ENCODE measurements around the gene RNF180.
"Not testable (repeated sequence)": the region's sequence is repeated elsewhere in the genome, so short reads cannot be mapped to it uniquely, and the experiment has no call there.

The RNF180 gene

DNA sequence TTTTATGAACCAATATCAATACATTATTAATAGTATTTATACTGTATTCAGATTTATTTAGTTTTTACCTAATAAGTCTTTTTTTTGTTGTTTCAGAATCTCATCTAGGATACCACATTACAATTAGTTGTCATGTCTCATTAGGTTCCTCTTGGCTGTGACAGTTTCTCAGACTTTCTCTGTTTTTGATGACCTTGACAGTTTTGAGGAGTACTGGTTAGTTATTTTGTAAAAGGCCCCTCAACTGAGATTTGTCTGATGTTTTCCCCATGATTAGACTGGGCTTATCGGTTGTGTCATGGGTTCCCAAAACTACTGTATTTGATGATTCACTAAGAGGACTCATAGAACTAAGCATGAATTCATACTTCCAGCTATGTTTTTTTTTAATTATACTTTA lies 56.3 kb downstream of the RNF180 start:
- H3K27me3 ChIP-seq (ENCODE audit: insufficient read depth, low read length, poor library complexity), result no peaks in the 10 kb centered on the region
- peaks cover 6% of the 10 kb centered on the region for H3K9me3 ChIP-seq (ENCODE audit: insufficient read depth, low read length, severe bottlenecking)
- H3K4me3 ChIP-seq (ENCODE audit: low read depth in 1 of 2, low read length in 2 of 2), result no peak overlapping the region
- H2AFZ ChIP-seq (ENCODE audit: low read depth, low read length), result no peak overlapping the region
- no peak overlapping the region for H3K27ac ChIP-seq (ENCODE audit: low read length)
- H3K4me2 ChIP-seq (ENCODE audit: insufficient read depth, low read length), result no peak overlapping the region
- ATAC-seq (ENCODE audit: insufficient read depth, low read depth) (no peak), DNase-seq (no peak)
- TF ChIP-seq, protein P1, sequence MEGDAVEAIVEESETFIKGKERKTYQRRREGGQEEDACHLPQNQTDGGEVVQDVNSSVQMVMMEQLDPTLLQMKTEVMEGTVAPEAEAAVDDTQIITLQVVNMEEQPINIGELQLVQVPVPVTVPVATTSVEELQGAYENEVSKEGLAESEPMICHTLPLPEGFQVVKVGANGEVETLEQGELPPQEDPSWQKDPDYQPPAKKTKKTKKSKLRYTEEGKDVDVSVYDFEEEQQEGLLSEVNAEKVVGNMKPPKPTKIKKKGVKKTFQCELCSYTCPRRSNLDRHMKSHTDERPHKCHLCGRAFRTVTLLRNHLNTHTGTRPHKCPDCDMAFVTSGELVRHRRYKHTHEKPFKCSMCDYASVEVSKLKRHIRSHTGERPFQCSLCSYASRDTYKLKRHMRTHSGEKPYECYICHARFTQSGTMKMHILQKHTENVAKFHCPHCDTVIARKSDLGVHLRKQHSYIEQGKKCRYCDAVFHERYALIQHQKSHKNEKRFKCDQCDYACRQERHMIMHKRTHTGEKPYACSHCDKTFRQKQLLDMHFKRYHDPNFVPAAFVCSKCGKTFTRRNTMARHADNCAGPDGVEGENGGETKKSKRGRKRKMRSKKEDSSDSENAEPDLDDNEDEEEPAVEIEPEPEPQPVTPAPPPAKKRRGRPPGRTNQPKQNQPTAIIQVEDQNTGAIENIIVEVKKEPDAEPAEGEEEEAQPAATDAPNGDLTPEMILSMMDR (IDR thresholded peaks at IDR 0.05; ENCODE audit: borderline replicate concordance, extremely low read depth, low read length, poor library complexity, severe bottlenecking), result no peak
- no peak for TF ChIP-seq EZH2 (IDR thresholded peaks at IDR 0.05; ENCODE audit: borderline replicate concordance, low read depth, low read length, severe bottlenecking)
- no peaks in the 10 kb centered on the region for H3K79me2 ChIP-seq (ENCODE audit: insufficient read depth, low read length)
- no peak overlapping the region for H3K9ac ChIP-seq (ENCODE audit: low read depth, low read length)
- H4K20me1 ChIP-seq (ENCODE audit: insufficient read depth, low read length), result no peaks in the 10 kb centered on the region
- H3K36me3 ChIP-seq (ENCODE audit: insufficient read depth, low read length), result no peaks in the 10 kb centered on the region
- no peaks in the 10 kb centered on the region for H3K4me1 ChIP-seq (ENCODE audit: insufficient read depth, low read length)

DNA sequence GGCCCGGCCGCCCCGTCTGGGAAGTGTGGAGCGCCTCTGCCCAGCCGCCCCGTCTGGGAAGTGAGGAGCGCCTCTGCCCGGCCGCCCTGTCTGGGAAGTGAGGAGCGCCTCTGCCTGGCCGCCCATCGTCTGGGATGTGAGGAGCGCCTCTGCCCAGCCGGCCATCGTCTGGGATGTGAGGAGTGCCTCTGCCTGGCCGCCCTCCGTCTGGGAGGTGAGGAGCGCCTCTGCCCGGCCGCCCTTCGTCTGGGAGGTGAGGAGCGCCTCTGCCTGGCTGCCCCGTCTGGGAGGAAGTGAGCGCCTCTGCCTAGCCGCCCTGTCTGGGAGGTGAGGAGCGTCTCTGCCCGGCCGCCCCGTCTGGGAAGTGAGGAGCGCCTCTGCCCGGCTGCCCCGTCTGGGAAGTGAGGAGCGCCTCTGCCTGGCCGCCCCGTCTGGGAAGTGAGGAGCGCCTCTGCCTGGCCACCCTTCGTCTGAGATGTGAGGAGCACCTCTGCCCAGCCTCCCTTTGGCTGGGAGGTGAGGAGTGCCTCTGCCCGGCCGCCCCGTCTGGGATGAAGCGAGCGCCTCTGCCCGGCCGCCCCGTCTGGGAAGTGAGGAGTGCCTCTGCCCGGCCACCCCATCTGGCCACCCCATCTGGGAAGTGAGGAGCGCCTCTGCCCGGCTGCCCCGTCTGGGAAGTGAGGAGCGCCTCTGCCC lies 59.8 kb downstream of the RNF180 start:
- DNase-seq; H3K27ac ChIP-seq (ENCODE audit: low read length); H3K27me3 ChIP-seq (ENCODE audit: insufficient read depth, low read length, poor library complexity); H2AFZ ChIP-seq (ENCODE audit: low read depth, low read length); H3K36me3 ChIP-seq (ENCODE audit: insufficient read depth, low read length); H3K9me3 ChIP-seq (ENCODE audit: insufficient read depth, low read length, severe bottlenecking); H3K4me3 ChIP-seq (ENCODE audit: low read depth in 1 of 2, low read length in 2 of 2); H3K4me2 ChIP-seq (ENCODE audit: insufficient read depth, low read length); H3K9ac ChIP-seq (ENCODE audit: low read depth, low read length); H3K4me1 ChIP-seq (ENCODE audit: insufficient read depth, low read length); H4K20me1 ChIP-seq (ENCODE audit: insufficient read depth, low read length); H3K79me2 ChIP-seq (ENCODE audit: insufficient read depth, low read length); ATAC-seq (ENCODE audit: insufficient read depth, low read depth): not testable (repeated sequence)

DNA sequence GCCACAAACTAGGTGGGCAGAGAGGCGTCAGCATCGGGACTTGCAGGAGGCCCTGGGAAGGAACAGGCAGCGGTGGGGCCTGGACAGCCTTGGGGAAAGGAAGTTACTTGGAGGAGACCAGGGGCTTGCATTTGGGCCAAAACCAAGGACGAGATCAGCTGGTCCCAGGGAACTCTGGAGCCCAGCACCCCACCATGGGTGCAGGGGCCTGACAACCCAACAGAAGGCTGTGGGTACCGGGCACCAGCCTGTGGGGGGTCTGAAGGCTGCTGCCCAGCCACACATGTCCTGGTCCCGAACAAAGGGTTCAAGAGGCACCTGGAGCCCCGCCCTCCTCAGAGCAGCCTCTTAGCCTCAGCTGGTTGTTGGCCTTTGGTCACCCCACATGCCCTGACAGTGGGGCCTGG lies 61.5 kb downstream of the RNF180 start:
- not testable (repeated sequence) for H3K36me3 ChIP-seq (ENCODE audit: insufficient read depth, low read length); H3K4me1 ChIP-seq (ENCODE audit: insufficient read depth, low read length); DNase-seq; H3K4me3 ChIP-seq (ENCODE audit: low read depth in 1 of 2, low read length in 2 of 2); H3K27me3 ChIP-seq (ENCODE audit: insufficient read depth, low read length, poor library complexity); H4K20me1 ChIP-seq (ENCODE audit: insufficient read depth, low read length); ATAC-seq (ENCODE audit: insufficient read depth, low read depth); H2AFZ ChIP-seq (ENCODE audit: low read depth, low read length); H3K79me2 ChIP-seq (ENCODE audit: insufficient read depth, low read length); H3K9ac ChIP-seq (ENCODE audit: low read depth, low read length); H3K9me3 ChIP-seq (ENCODE audit: insufficient read depth, low read length, severe bottlenecking); H3K4me2 ChIP-seq (ENCODE audit: insufficient read depth, low read length); H3K27ac ChIP-seq (ENCODE audit: low read length)

DNA sequence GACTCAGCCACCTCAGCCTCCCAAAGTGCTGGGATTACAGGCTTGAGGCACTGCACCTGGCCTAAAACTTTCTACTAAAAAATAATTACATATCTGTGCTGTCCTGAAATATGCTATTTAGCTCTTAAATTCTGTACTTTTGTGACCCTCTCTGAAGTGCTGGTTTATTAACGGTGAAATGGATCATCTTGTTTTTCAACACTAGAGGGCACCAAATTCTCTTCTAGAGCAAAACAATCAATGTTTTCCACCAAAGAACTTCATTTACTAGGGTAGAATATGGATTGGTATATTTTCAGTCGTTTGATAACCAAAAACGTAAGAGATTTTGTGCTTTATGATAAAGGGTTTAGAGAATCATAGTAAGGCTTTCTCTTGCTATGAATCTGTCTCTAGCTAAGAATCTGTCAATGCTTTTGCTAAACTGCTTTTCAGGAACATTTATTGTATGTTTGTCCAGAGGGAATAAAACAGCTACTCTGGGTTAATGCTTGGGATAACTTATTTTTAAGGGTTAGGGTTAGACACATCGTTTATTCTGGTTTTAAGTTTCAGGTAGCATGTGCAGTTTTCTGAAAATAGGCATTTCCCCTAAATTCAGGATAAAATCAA lies 63.6 kb downstream of the RNF180 start:
- Histone ChIP-seq H4K20me1 (ENCODE audit: insufficient read depth, low read length) (no peaks in the 10 kb centered on the region), H3K27me3 (ENCODE audit: insufficient read depth, low read length, poor library complexity) (no peaks in the 10 kb centered on the region), H3K4me3 (ENCODE audit: low read depth in 1 of 2, low read length in 2 of 2) (no peak overlapping the region), H3K36me3 (ENCODE audit: insufficient read depth, low read length) (no peaks in the 10 kb centered on the region), H3K79me2 (ENCODE audit: insufficient read depth, low read length) (no peaks in the 10 kb centered on the region), H3K4me2 (ENCODE audit: insufficient read depth, low read length) (no peak overlapping the region), H3K4me1 (ENCODE audit: insufficient read depth, low read length) (no peaks in the 10 kb centered on the region), H3K9me3 (ENCODE audit: insufficient read depth, low read length, severe bottlenecking) (peaks cover 6% of the 10 kb centered on the region), H3K27ac (ENCODE audit: low read length) (no peak overlapping the region), H3K9ac (ENCODE audit: low read depth, low read length) (no peak overlapping the region), H2AFZ (ENCODE audit: low read depth, low read length) (no peak overlapping the region)
- ATAC-seq (ENCODE audit: insufficient read depth, low read depth) (no peak), DNase-seq (no peak)
- no peak for TF ChIP-seq EZH2 (IDR thresholded peaks at IDR 0.05; ENCODE audit: borderline replicate concordance, low read depth, low read length, severe bottlenecking)
- TF ChIP-seq, protein P1 (IDR thresholded peaks at IDR 0.05; ENCODE audit: borderline replicate concordance, extremely low read depth, low read length, poor library complexity, severe bottlenecking), result peak; percentile 68
